Glutamatergic neuron (in vitro differentiated cells): Measurements from ENCODE around the gene ABCG1. TPM values are rescaled to one million over a fixed set of nuclear protein-coding genes. Genes with fewer than 3 reads are reported as not detected.
A peak's percentile ranks its signal among the peaks of the same experiment; 100 is the strongest.
"Not testable (repeated sequence)": the region's sequence is repeated elsewhere in the genome, so short reads cannot be mapped to it uniquely, and the experiment has no call there.

Experiments used
- DNase-seq: peaks from one replicate; pipeline ENCODE4 v3.0.0; 2022
- H3K27ac Mint-ChIP-seq: one replicate; pipeline ENCODE4 v1.8.0; 2020; ENCODE audit warnings: mild to moderate bottlenecking, mixed read lengths, inconsistent platforms; ENCODE audit not compliant: unreplicated experiment
- H3K27me3 Mint-ChIP-seq: one replicate; pipeline ENCODE4 v1.8.0; 2020; ENCODE audit warnings: mild to moderate bottlenecking, moderate library complexity, mixed read lengths, inconsistent platforms; ENCODE audit not compliant: unreplicated experiment
- H3K36me3 Mint-ChIP-seq: one replicate; pipeline ENCODE4 v1.8.0; 2020; ENCODE audit warnings: mild to moderate bottlenecking, mixed read lengths, inconsistent platforms; ENCODE audit not compliant: unreplicated experiment
- H3K4me1 Mint-ChIP-seq: one replicate; pipeline ENCODE4 v1.8.0; 2020; ENCODE audit warnings: mild to moderate bottlenecking, low read depth, mixed read lengths, inconsistent platforms; ENCODE audit not compliant: unreplicated experiment
- H3K4me3 Mint-ChIP-seq: one replicate; pipeline ENCODE4 v1.8.0; 2020; ENCODE audit warnings: mild to moderate bottlenecking, mixed read lengths, inconsistent platforms; ENCODE audit not compliant: unreplicated experiment
- H3K9me3 Mint-ChIP-seq: one replicate; pipeline ENCODE4 v1.8.0; 2020; ENCODE audit warnings: mild to moderate bottlenecking, moderate library complexity, mixed read lengths, inconsistent platforms; ENCODE audit not compliant: unreplicated experiment
- CTCF ChIP-seq: fragments of 200-600 bp; sonication (generic); IDR thresholded peaks from one replicate; pipeline ENCODE4 v1.5.0; 2021; ENCODE audit not compliant: partially characterized antibody, unreplicated experiment
- total RNA-seq: library from RNA; stranded (reverse); fragmentation: NEBNext Ultra II Directional; extraction: Animal tissue kit (Norgen Biotek cat#: 25700); gene quantifications from one replicate; pipeline ENCODE4 v1.2.1, GENCODE V29; 2021; ENCODE audit not compliant: unreplicated experiment

The ABCG1 gene
- total RNA-seq, 1 donor from 2014 or later = 31.9 TPM

- Mint-ChIP-seq H3K4me3 (no peak overlapping the region), H3K9me3 (peaks cover 5% of the 10 kb centered on the region), H3K27ac (peak overlapping the region; percentile 17), H3K4me1 (no peaks in the 10 kb centered on the region), H3K27me3 (peaks cover 15% of the 10 kb centered on the region), H3K36me3 (peaks cover 35% of the 10 kb centered on the region)
- no peak for TF ChIP-seq CTCF
- DNase-seq = no peak
Observed at GRCh38 chr21:42288962-42289361, 70.0 kb downstream of the ABCG1 start.

DNA sequence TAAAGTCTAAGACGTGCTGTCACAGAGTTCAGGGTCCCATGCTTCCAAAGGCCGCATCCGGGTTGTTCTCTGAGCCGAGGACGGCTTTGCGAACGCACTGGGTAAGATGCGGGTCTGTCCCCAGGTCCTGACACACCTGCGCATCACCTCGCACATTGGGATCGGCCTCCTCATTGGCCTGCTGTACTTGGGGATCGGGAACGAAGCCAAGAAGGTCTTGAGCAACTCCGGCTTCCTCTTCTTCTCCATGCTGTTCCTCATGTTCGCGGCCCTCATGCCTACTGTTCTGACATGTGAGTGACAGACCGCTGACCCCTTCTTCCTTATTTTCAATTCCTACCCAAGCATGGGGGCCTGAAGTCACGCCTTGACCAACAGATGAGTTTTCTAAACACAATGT lies 71.0 kb downstream of the ABCG1 start:
- Mint-ChIP-seq H3K4me1 (no peaks in the 10 kb centered on the region), H3K9me3 (peaks cover 5% of the 10 kb centered on the region), H3K27ac (no peak overlapping the region), H3K4me3 (no peak overlapping the region), H3K27me3 (peaks cover 17% of the 10 kb centered on the region), H3K36me3 (peaks cover 35% of the 10 kb centered on the region)
- TF ChIP-seq CTCF = no peak
- DNase-seq = no peak

GRCh38 chr21:42290505-42290904 lies 71.6 kb downstream of the ABCG1 start:
- Mint-ChIP-seq H3K9me3 (peaks cover 5% of the 10 kb centered on the region), H3K4me1 (no peaks in the 10 kb centered on the region), H3K36me3 (peaks cover 35% of the 10 kb centered on the region)

GRCh38 chr21:42291003-42291750 lies 72.2 kb downstream of the ABCG1 start:
- no peak for DNase-seq
- peaks cover 7% of the 10 kb centered on the region for H3K9me3 Mint-ChIP-seq
- no peak overlapping the region for H3K27ac Mint-ChIP-seq
- no peak for TF ChIP-seq CTCF
- peaks cover 19% of the 10 kb centered on the region for H3K27me3 Mint-ChIP-seq
- H3K4me3 Mint-ChIP-seq = no peak overlapping the region
- peaks cover 33% of the 10 kb centered on the region for H3K36me3 Mint-ChIP-seq
- H3K4me1 Mint-ChIP-seq = no peaks in the 10 kb centered on the region

More at GRCh38 chr21:42290505-42290904, 71.6 kb downstream of the ABCG1 start:
- no peak for DNase-seq
- no peak for TF ChIP-seq CTCF
- Mint-ChIP-seq H3K27me3 (peaks cover 17% of the 10 kb centered on the region), H3K4me3 (no peak overlapping the region), H3K27ac (no peak overlapping the region)

GRCh38 chr21:42291751-42292562 lies 73.0 kb downstream of the ABCG1 start:
- Mint-ChIP-seq H3K9me3 (peaks cover 7% of the 10 kb centered on the region), H3K4me1 (no peaks in the 10 kb centered on the region), H3K4me3 (no peak overlapping the region)

GRCh38 chr21:42292563-42293142 lies 73.7 kb downstream of the ABCG1 start:
- not testable (repeated sequence) for H3K4me1 Mint-ChIP-seq, H3K27ac Mint-ChIP-seq, H3K9me3 Mint-ChIP-seq, DNase-seq, H3K4me3 Mint-ChIP-seq
- Mint-ChIP-seq H3K36me3 (peaks cover 23% of the 10 kb centered on the region), H3K27me3 (peaks cover 13% of the 10 kb centered on the region)

More at GRCh38 chr21:42291751-42292562, 73.0 kb downstream of the ABCG1 start:
- Mint-ChIP-seq H3K27me3 (peaks cover 13% of the 10 kb centered on the region), H3K36me3 (peaks cover 25% of the 10 kb centered on the region), H3K27ac (no peak overlapping the region)
- no peak for TF ChIP-seq CTCF
- no peak for DNase-seq
